ENCODE data around the gene CCDC88B.

GRCh38 chr11:64384028-64384737, 44.2 kb downstream of the CCDC88B start:
- TF ChIP-seq CTCF (IDR thresholded peaks at IDR 0.05; ENCODE audit: poor library complexity) (no peak), EZH2phosphoT487 (IDR thresholded peaks at IDR 0.05; ENCODE audit: low read depth, severe bottlenecking, unreplicated experiment) (no peak), EZH2 (IDR thresholded peaks at IDR 0.05; ENCODE audit: borderline replicate concordance) (no peak)
